A673 (cell line): ENCODE measurements around the gene APOA1. TPM values are rescaled to one million over a fixed set of nuclear protein-coding genes. Genes with fewer than 3 reads are reported as not detected.

Source experiments
- BruUV-seq: library from RNA; stranded (reverse); fragments of 400-500 nt; replicated peaks from 2 replicates; lab custom pipeline; 2021; lab: Mats Ljungman, UMichigan
- CTCF ChIA-PET: fragments of 300-600 bp; sonication (Branson Sonifier 250); formaldehyde crosslinking; loops from one replicate; lab custom pipeline; 2022; ENCODE audit warnings: antibody characterized with exemption; lab: Charles Lee
- POLR2A ChIA-PET: fragments of 300-600 bp; sonication (Branson Sonifier 250); formaldehyde crosslinking; loops from one replicate; lab custom pipeline; 2022; ENCODE audit warnings: antibody characterized with exemption; ENCODE audit not compliant: low non-redundant PET; lab: Charles Lee
- DNase-seq: peaks from one replicate; pipeline ENCODE4 v3.0.0-alpha.2; 2015; ENCODE audit warnings: low spot score
- H3K27ac ChIP-seq: fragments of 200-600 bp; sonication (generic); 2 replicates; pipeline ENCODE4 v1.5.1; 2016; ENCODE audit warnings: mixed run types, low read depth, mild to moderate bottlenecking, mixed read lengths, antibody characterized with exemption, low read length; ENCODE audit not compliant: poor library complexity, severe bottlenecking
- H3K27me3 ChIP-seq: fragments of 200-600 bp; sonication (generic); replicated peaks from 2 replicates; pipeline ENCODE4 v1.6.1; 2017; ENCODE audit warnings: mixed run types, low read depth, mild to moderate bottlenecking, mixed read lengths, antibody characterized with exemption, low read length; ENCODE audit not compliant: insufficient read depth, poor library complexity
- H3K36me3 ChIP-seq: fragments of 200-600 bp; sonication (generic); 2 replicates; pipeline ENCODE4 v1.6.1; 2016; ENCODE audit warnings: mixed run types, mild to moderate bottlenecking, mixed read lengths, antibody characterized with exemption, low read length; ENCODE audit not compliant: insufficient read depth, poor library complexity, severe bottlenecking
- H3K4me1 ChIP-seq: fragments of 200-600 bp; sonication (generic); 2 replicates; pipeline ENCODE4 v1.6.1; 2017; ENCODE audit warnings: mixed run types, mild to moderate bottlenecking, mixed read lengths, antibody characterized with exemption, low read length; ENCODE audit not compliant: insufficient read depth, poor library complexity, severe bottlenecking
- H3K4me3 ChIP-seq: fragments of 200-600 bp; sonication (generic); 2 replicates; pipeline ENCODE4 v1.5.1; 2016; ENCODE audit warnings: low read depth, mixed run types, mild to moderate bottlenecking, mixed read lengths, low read length; ENCODE audit not compliant: poor library complexity, severe bottlenecking
- H3K9me3 ChIP-seq: fragments of 200-600 bp; sonication (generic); 2 replicates; pipeline ENCODE4 v1.6.1; 2016; ENCODE audit warnings: mixed run types, low read depth, mild to moderate bottlenecking, mixed read lengths, antibody characterized with exemption, low read length; ENCODE audit not compliant: poor library complexity, severe bottlenecking
- CTCF ChIP-seq: fragments of 300-800, 200-600 bp; sonication (generic); conservative IDR thresholded peaks from 2 replicates; pipeline ENCODE4 v1.5.1; 2017; ENCODE audit warnings: low read depth, mild to moderate bottlenecking, antibody characterized with exemption, low read length, moderate library complexity, mixed read lengths
- EZH2 ChIP-seq: fragments of 200-600 bp; sonication (generic); IDR thresholded peaks from 2 replicates; pipeline ENCODE4 v1.6.1; 2017; ENCODE audit warnings: borderline replicate concordance, low read depth, mild to moderate bottlenecking, mixed read lengths, antibody characterized with exemption, low read length; ENCODE audit not compliant: poor library complexity, severe bottlenecking
- intact Hi-C: fragments of 100-400 bp; cut with micrococcal nuclease; formaldehyde crosslinking; loops from one replicate; pipeline ENCODE4 v1.10.0; 2022; ENCODE audit not compliant: unreplicated experiment
- total RNA-seq: library from RNA; stranded (reverse); gene quantifications from 2 replicates; pipeline ENCODE4 v1.2.3, GENCODE V29; 2021

The APOA1 gene
- total RNA-seq, 1 experiment from 2014 or later = 0.43 TPM

DNA sequence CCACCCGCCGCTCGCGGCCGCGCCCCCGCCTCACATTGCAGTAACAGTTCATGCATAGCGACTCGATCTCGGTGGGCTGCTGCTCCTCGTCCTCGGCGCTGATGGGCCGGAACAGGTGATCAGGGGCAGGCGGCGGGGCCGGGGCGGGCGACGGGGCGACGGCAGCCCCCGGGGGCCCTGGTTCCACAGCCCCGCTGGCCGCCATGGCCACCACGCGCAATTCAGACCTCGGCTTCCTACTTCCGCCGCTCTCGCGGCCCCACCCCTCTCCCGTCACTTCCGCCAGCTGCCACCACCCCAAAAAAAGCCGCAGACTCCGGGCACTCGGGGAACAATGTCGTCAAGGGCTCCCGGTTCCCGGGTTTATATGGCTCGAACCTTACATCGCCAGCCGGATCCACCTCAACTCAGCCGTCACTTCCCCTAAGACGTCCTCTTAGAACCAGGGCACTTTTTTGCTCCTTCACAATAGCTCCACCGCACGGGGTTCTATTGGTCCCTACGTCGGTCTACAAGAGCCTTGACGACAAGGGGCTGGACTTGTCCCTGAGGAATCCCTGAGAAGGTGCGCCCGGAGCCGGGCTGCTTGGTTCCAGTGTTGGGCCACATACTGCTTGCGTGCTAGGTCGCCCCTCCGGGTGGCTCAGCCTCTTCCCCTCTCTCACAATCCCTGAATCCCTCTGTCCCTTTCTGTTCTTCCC, 49.5 kb downstream of the APOA1 start, which contains the start of gene ZPR1:
TSS of gene ZPR1 (minus strand) at position 238 of the 701 bp plus-strand sequence. CDS start at position 205, 33 bp downstream.
- POLR2A ChIA-PET = interaction anchor here (0.7 to 1.0 kb wide), 2 partner anchors 310 to 332 kb away, joined by 3 read pairs; partner anchors contain the start of gene SIK3
- CTCF ChIA-PET = interaction anchor here (2.1 kb wide), 1 partner anchor 48 kb away, joined by 9 read pairs; no protein-coding TSS in a partner anchor
- peaks cover 4% of the 10 kb centered on the region for H3K4me1 ChIP-seq
- TF ChIP-seq CTCF = no peak
- TF ChIP-seq EZH2 = no peak
- peak; percentile 84 for DNase-seq
- H3K27ac ChIP-seq = peak within 1 kb of the TSS; percentile 79
- H3K36me3 ChIP-seq = peaks cover 36% of the 10 kb centered on the region
- TSS peak; percentile 97 for BruUV-seq
- peak within 1 kb of the TSS; percentile 94 for H3K4me3 ChIP-seq
- H3K9me3 ChIP-seq = no peaks in the 10 kb centered on the region
- H3K27me3 ChIP-seq = no peaks in the 10 kb centered on the region
- intact Hi-C loops = no loop called here

DNA sequence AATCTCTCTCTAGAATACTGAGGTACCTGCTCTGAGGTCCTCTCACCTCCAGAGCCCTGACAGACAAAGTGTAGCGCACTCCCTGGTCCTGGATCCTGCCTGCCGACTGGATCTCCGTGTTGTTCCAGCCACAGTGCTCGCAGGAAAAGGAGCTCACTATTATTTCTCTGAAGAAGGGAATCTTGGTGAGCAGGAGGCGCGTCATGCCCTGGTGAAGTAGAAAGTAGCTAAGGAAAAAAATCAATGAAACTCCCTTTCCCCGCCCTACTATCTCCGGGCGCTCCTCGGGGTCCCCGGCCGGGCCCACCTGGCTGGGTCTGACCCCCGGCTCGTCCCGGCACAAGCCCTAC, 50.0 kb downstream of the APOA1 start:
- Histone ChIP-seq H3K4me3 (peak overlapping the region; percentile 94), H3K9me3 (no peaks in the 10 kb centered on the region), H3K4me1 (peaks cover 4% of the 10 kb centered on the region), H3K36me3 (peaks cover 42% of the 10 kb centered on the region), H3K27ac (peak overlapping the region; percentile 79), H3K27me3 (no peaks in the 10 kb centered on the region)
- no peak for TF ChIP-seq CTCF
- no TSS peak for BruUV-seq
- intact Hi-C loops = no loop called here
- no peak for DNase-seq
- CTCF ChIA-PET = interaction anchor here (2.1 kb wide), 1 partner anchor 49 kb away, joined by 9 read pairs; no protein-coding TSS in a partner anchor
- POLR2A ChIA-PET = interaction anchor here (0.7 to 1.0 kb wide), 2 partner anchors 310 to 332 kb away, joined by 3 read pairs; partner anchors contain the start of gene SIK3

DNA sequence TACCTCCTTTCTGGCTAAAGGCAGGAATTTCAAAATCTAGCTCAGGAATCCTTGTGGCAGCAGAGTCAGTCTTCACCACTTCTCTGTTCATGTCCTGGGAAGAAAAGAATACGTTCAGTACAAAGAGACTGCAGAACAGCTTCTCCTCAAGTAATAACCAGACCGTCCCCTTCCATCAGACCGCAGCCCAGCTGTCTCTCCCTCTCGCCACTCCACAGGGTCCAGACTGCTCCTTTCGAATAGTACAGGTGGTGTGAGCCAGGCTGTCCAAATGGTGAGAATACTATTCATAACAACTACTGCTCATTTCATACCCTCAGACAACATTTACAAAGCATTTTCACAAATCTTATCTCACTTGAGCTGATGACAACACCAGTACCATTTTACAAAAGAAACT, 50.5 kb downstream of the APOA1 start:
- no peaks in the 10 kb centered on the region for H3K27me3 ChIP-seq
- DNase-seq = no peak
- peak overlapping the region; percentile 79 for H3K27ac ChIP-seq
- no peaks in the 10 kb centered on the region for H3K9me3 ChIP-seq
- peaks cover 46% of the 10 kb centered on the region for H3K36me3 ChIP-seq
- peaks cover 4% of the 10 kb centered on the region for H3K4me1 ChIP-seq
- TSS peak; percentile 48 for BruUV-seq
- CTCF ChIA-PET = interaction anchor here (2.1 kb wide), 1 partner anchor 49 kb away, joined by 9 read pairs; no protein-coding TSS in a partner anchor
- POLR2A ChIA-PET = interaction anchor here (0.7 kb wide), 1 partner anchor 333 kb away, joined by 3 read pairs; no protein-coding TSS in a partner anchor
- intact Hi-C loops = no loop called here
- H3K4me3 ChIP-seq = peak overlapping the region; percentile 94
- TF ChIP-seq EZH2 (no peak), CTCF (no peak)
